HG02885 (cell line): ENCODE data around the gene CYFIP2.

ENCODE experiments used
- ATAC-seq: cut with Tn5 transposase; IDR thresholded peaks from one replicate; pipeline ENCODE4 v1.9.1; 2021; ENCODE audit warnings: mild to moderate bottlenecking; ENCODE audit not compliant: unreplicated experiment, poor library complexity

The CYFIP2 gene

DNA sequence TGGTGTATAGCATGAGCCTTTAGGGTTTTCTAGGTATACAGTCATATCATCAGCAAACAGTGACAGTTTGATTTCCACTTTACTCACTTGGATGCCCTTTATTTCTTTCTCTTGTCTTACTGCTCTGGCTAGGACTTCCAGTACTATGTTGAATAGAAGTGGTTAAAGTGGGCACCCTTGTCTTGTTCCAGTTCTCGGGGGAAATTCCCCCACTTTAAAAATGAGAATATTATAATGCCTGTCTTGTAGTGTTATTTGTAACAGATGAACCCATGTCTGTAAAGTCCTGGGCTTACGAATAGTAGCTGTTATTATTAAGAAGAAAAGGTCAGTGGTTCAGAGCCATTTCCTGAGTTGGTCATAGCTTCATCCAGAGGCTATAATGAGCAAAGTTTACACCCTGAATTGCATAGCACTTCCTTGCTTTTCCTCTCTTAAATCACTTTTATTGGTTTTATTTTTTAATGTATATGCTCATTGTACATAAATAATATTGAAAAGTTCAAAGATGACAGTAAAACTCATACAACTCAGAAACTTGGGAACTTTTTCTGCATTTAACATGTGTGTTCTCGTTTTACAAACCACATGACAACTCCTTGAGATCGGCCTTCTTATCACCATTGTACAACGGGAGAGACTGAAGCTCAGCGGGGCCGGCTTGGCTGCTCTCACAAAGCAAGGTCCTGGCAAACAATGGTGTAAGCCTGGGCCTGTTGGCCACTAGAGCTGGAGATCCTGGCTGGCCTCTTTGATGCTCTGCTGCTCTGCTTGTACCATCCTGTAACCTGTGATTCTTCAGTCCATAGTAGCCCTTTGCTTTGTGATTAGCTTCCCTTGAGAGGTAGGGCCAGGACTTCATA, 85.2 kb downstream of the CYFIP2 start:
- no peak for ATAC-seq

DNA sequence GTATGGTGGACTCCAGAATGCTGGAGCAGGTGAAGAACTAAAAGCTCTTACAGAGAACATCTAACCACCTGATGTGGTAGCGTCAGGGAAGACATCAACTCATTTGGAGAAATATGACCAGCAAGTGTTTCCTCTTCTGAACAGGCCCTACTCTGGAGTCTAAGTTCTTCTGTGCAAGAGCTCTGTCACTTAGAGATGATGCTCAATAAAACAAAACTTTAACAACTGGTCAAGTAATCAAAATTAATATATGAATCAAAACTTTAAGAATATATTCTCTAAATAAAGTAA, 85.8 kb downstream of the CYFIP2 start:
- ATAC-seq: no peak

DNA sequence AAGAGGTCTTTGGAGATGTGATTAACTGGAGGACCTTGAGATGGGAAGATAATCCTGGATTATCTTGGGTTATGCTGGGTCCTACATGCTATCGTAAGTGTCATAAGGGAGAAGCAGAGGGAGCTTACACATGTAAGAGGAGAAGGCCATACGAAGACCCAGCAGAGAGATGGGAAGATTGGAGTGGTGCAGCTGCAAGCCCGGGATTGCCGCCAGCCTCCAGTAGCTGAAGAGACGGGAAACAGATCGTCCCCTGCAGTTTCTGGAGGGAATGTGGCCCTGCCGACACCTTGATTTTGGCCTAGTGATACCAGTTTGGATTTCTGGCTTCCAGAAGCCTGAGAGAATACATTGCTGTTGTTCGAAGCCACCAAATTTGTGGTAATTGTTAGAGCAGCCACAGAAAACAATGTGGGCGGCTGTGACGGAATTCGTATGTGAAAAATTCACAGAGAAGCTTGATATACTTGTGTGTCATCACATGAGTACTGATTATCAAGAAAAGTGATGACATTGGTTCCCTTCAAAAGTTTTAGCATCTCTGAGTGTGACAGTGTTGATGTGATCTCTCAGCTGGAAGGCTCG, 86.9 kb downstream of the CYFIP2 start:
- ATAC-seq: no peak

DNA sequence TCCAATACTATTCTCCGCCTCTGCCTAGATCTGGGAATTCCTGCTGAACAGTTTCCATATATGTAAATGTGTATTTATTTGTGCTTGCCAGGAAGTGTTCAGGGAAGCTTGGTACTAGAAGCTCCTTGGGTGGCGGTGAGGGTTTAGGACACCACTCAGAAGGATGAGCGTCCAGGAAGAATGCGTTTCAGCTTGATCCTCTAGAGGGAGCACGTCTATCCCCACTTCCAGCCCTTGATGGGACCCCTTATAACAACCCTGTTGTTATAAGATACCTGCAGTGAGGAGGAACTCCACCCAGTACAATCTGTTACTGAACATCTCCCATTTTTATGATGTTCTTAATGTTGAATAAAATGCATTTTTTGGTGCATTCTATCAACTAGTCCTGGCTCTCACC, 88.9 kb downstream of the CYFIP2 start:
- ATAC-seq: no peak

DNA sequence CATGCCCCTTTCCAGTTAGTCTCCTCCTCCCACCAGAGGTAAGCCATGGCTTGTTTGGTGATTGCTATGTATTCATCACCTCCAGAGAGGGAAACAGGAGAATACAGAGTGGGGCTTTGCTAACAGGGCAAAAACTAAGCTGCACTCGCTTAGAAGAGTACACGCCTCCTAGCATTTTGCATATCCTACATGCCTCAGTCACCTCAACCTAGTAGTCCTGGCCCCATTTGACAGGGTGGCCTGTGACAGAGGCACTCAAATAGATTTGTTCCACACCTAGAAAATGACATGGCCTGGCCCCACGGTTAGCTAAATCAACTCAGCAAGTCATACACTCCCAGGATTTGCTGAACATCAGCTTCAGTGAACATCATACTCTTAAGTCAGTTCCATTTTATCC, 90.7 kb downstream of the CYFIP2 start:
- ATAC-seq: no peak

DNA sequence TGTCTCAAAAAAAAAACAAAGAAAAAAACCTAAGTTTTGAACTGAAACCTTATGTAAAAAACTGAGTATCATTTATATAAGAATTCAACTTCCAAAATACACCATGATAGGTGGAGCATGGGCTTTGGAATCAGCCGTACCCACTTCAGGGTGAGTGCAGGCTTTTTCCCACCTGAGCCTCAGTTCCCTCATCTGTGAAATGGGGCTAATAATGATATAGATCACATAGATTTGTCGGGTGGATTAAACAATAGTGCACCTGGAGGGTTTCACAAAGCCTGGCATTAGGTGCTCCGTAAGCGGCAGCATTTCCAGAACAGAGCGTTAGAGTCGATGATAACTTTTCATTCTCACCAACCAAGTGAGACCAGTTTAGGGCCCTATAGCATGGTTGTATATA, 91.9 kb downstream of the CYFIP2 start:
- ATAC-seq: no peak

DNA sequence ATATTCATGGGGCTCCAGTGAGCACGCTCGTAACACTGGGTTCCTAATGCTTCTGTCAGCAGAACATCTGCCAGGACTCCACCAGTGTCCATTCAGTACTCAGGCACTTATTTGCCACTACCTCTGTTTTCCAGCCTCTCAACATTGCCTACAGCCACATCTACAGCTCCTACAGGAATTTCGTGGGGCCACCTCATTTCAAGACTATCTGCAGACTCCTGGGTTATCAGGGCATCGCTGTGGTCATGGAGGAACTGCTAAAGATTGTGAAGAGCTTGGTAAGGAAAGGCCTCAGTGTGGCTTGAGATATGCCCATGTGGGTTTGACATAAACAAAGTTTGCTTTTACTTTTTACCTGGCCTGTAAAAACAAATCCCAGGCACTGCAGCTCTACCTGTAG, 92.9 kb downstream of the CYFIP2 start:
- no peak for ATAC-seq

DNA sequence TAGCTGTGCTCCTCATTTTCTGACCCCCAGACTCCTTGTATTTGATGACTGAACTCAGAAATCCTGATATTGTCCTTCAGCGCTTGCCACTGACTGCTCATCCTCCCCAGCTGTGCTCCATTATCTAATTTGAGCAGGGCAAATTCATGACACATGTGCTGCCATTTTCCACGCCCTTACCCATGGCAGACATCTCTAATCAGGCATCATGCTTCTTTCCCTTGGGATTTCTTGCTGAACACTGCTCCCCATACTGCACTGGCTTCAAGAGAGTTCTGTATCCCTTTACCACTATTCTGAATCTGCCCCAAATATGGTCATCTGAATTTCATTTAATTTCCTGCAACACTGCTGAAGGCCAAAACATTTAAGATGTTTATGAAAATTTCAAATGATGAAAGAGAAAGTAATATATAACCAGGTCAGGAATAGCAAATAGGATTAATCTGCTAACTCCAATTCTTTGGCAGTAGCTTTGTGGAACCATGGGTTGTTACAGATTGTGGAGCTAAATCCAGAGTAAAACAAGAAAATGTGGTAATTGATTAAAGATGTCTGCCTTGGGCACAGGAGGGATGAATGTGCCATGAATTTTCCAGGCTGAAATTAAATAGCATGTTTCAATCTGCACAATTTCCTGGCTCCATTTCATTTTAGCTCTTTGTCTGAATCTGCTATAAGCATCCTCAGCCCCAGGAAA, 93.6 kb downstream of the CYFIP2 start:
- no peak for ATAC-seq

DNA sequence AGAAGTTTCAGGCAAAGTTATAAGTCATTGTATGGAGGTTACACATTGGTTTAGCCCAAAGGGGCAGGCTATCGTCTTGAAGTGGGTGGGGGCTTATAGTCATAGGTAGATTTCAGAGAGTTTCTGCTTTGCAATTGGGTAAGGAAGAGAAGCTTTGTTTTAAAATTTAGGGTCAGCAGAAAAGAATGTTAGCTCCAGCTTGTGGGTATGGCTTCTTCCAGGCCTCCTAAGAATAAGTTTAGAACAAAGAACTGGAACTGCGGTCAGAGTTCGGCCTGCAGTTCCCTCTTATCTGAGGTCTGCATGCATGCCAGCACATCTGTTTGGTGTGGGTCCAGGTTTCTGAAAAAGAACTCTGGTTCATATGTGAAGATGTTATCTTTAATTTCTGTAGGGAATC, 96.1 kb downstream of the CYFIP2 start:
- no peak for ATAC-seq

DNA sequence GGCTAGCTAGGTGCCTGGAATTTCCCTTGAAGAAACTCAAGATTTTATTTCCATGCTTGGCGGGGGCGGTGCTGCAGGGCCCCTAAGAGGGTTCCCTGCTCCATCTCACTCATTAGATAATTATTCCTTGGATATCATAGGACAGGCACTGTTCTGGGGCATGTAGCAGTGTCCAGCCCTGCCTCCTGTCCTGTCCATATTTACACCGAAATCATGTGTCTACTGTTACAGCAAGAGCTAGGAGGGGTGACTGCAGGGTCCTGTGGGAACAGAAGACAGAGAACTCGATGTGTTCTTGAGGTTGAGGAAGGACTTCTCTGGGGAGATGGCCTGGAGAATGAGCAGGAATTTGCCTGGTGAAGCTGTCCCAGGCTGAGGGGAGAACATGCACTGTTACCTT, 96.6 kb downstream of the CYFIP2 start:
- ATAC-seq: no peak

DNA sequence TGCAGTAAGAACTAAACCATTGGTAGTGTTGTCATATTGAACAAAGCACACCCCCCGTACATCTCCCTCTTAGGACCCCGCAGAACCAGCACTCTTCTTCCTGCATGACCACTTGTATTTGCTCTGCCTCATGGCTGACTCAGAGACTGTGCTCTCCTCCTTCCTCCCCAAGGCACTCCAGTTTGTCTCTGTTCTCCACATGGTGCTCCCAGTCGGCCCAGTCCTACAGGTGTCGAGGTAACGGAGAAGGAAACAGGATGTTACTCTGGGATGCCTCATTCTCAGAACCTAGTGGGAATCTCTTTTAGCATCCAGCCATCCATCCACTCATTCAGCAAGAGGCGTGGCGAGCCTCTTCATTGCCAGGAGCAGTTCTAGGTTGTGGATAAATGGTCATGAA, 97.1 kb downstream of the CYFIP2 start:
- no peak for ATAC-seq

DNA sequence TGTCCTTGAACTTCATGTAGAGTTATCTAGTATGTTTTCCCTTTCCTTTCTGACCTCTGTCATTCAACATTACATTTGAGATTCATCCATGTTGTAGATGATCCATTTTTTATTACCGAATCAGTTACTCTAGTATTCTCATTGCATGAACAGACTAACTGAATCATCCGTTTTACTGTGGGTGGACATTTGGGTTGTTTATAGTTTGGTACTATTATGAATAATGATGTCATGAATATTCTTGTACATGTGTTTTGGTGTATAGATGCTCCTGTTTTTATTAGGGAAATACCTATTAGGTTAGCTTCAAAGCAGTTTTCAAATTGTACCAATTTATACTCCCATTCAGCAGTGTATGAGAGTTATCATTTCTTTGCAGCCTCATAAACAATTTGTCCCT, 99.8 kb downstream of the CYFIP2 start:
- no peak for ATAC-seq

DNA sequence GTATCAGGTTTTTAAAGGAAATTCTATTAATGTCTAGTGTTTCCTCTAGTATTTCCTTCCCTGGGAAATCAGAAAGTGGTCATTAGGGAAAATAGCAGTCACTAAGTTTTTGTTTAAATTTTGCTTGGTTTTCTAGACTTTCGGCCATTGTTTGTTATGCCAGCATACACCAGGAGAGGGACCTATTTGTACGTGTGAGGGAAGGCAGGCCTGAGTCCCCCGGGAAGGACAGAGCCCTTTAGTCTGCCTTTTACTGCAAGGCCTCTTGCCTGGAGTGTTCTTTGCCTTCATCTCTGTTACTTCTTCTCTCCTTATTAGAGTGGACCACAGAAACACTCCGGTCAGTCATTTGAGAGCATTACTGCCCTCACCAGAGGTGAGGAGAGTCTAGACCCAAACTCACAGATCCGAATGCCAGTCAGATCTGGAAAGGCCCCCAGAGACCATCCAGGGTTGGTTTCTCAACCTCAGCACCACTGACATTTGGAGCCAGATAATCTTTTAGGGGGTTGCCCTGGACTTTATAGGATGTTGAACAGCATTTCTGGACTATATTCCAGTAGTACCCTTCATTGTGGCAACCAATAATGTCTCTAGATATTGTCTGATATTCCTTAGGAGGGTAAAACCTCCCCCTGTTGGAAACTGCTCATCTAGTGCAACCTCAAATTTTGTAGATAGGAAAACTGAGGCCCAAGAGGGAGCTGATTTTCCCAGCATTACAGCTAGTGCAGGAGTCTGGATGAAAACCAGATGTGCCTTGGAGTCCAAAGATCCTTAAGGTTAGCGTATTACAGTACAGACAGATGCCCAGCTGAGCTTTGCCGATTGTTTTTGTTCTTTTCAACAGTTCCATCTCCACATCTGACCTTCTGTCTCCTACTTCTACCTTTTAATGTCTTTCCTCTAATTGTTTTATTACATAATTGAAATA, 101.1 kb downstream of the CYFIP2 start:
- ATAC-seq: no peak

DNA sequence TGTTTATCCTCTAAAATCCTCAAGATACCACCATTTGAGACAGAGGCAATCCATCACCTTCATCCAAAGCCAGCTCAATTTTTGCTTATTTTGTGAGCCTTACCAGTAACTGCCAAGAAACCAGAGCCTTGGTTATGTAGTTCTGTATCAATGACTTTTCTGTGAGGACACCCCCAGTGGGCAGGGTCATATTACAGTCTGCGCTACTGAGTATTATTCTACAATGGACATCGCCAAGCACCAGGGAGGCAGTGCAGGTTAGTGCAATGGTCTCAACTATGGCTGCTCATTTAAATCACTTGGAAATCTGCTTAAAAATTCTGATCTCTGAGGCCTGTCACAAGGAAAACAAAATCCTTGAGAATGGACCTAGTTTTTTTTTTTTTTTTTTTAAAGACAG, 103.6 kb downstream of the CYFIP2 start:
- no peak for ATAC-seq

DNA sequence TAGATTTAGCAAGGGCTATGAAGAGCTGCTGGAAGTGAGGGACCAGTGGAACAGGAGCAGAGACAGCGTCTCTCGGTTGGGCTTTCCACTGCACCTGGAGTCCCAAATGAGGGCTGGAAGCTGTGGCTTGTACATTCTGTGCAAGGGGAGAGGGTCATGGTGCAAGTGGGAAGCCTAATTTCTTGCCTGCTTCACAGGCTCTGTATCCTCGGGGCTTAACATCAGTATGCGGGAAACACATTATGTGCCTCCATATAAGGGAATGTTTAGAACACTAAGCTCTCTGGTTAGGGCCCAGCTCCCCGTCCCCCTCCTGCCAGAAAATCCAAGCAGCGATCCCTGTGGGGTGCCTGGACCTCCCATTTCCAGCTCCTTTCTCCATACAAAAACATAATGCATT, 105.0 kb downstream of the CYFIP2 start:
- no peak for ATAC-seq

DNA sequence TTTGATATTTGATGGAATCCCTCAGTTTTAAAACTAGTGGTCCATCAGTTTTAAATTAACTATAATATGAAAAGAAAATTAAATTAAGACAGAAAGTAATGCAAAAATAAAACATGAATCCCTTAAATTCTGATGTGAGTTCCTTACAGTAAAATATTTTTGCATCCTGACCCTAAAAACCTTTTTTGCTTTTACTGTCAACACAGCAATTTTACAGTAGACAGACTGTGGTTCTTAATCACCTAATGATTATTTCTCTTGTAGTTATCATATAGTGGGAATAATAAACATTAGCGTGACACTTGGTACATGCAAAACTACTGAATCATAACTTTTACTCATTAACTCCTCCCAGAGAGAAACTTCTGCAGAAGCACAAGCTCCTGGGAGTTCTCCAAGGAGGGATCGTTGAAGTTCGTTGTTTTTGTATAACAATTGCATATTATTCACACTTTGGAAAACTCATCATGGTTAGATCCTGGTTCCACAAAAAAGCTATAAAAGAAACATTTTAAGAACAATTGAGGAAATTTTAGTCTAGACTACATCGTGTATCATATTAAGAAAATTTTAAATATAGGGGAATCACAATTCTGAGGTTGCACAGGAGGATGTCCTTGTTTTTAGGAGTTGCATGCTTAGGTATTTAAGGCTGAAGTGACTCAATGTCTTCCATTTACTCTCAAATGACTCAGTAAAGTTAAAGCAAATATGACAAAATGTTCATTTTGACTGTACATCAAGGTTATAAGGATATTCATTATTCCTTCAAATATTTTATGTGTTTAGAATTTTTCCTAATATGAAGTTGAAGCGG, 105.9 kb downstream of the CYFIP2 start:
- ATAC-seq: no peak

DNA sequence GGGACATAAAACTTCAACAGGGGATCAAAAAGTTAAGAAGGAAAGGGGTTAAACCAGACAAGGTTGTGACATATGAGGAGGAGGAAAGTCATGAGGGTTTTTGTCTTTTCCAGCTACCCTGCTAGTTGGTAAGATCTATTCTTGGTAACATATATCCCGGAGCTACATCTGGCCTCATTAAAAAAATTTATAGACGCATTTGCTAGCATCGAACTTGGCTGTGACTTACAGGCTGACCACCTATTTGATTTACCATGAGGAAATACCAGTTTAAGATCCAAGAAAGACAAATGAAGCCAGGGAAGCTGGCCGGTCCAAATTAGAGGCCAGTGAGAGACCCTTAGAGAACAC, 106.5 kb downstream of the CYFIP2 start:
- no peak for ATAC-seq

DNA sequence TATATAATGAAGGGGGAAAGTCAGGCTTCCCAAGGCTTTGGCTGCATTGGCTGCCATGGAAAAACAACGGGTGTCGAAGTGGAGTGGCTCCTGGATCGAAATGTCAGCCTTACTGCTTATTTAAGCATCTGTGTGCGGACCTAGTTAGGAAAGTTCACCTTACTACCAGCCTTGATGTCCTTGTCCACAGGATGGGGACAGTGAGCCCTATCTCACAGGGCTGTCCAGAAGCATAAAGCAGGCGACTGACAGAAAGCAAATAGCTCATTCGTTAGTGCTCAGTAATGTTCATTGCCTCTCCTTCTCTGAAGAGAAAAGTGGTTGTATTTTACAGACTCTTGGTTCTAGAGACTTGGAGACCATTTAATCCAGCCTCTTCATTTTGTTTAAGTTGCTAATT, 112.6 kb downstream of the CYFIP2 start:
- no peak for ATAC-seq

DNA sequence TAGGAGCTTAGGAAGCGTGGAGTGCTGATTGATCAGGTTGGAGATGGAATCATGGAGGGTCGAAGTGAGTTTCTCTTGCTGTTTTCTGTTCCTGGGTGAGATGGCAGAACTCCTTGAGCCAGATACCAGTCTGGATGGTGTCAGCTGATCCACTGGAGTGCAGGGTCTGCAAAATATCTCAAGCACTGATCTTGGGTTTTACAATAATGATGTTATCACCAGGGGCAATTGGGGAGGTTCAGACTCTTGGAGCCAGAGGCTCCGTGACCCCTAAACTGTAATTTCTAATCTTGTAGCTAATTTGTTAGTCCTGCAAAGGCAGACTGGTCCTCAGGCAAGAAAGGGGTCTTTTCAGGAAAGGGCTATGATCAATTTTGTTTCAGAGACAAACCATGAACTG, 114.1 kb downstream of the CYFIP2 start:
- no peak for ATAC-seq

DNA sequence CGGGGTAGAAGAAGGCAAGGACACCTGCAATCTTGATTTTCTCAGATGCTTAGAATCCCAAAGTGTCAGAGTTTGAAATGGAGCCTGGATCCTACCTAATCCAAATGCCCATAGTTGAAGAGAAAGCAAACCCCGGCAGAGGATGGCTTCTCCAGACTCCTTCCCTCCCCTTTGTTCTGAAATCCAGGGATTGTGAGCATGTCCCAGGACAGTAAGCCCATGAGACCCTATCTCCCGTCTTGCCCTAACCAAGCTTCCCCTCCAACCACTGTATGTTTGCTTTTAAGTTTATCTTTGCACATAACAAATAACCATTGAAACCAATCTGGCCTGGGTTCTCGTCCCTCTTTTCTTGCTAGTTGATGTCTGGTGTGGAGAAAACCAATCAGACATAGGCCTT, 115.8 kb downstream of the CYFIP2 start:
- no peak for ATAC-seq
